Measurements from ENCODE around the gene CASP10. TPM values are rescaled to one million over a fixed set of nuclear protein-coding genes. Genes with fewer than 3 reads are reported as not detected.

CASP10 gene
- total and polyA plus RNA-seq, 9 of the 15 experiments (the other 6 are each of a cell fraction or from before 2014, with no cell fraction given): 7.1 to 20.4 (median 10.8) TPM

DNA sequence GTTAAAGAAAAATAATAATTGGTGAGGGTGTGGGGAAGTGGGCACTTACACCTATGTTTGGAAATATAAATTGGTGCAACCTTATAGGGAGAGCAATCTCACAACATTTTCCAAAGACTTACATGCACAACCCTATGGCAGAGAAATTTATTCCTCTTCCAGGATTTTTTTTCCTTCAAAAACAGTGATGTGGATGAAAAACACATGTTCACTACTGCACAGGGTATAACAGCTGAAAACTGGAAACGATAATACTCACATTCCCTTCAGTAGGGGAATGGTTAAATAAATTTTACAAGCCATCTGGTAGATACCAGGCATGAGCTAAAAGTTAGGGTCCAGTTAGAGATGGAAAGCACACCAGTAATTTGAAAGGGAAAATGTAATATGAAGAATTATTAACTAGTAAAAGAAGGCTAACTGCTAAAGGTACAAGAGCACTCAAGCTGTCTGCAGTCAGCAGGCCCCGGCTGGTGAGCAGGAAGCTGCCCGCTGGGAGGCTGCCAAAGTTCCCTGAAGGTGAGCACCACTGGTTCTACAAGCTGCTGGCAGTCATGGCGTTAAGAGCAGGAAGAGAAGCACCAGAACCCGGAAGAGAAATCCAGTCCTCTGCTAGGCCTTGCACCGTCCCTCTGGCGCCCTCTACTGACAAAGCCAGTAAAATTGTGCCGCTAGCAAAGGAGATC is 49.0 kb downstream of the CASP10 start (continued):
- TF ChIP-seq FOXK2 (conservative IDR thresholded peaks at IDR 0.05 in 1 of 2, IDR thresholded peaks at IDR 0.05 in 1 of 2; ENCODE audit: low read depth in 2 of 2) (0 out of 4 replicates have a peak, but pooled peaks of 1 of the 2 experiments have one; percentile 47), HNRNPL (IDR thresholded peaks at IDR 0.05; ENCODE audit: low read depth, low read length) (no peak), SMAD4 (CRISPR knock-in tag; conservative IDR thresholded peaks at IDR 0.05) (peak; percentile 53; the same call in 1 of the 2 replicates), ARID2 (IDR thresholded peaks at IDR 0.05) (0 out of 2 replicates have a peak, but pooled peaks have one; percentile 26), GABPA (tag; conservative IDR thresholded peaks at IDR 0.05; ENCODE audit: low read depth) (peak; percentile 90), CREM (IDR thresholded peaks at IDR 0.05; ENCODE audit: low read depth) (0 out of 2 replicates have a peak, but pooled peaks have one; percentile 42), TBP (optimal IDR thresholded peaks at IDR 0.05; ENCODE audit: low read depth, low read length) (peak; percentile 44), CBX3 (IDR thresholded peaks at IDR 0.05; ENCODE audit: borderline replicate concordance in 1 of 2, low read length in 2 of 2) (no peak), ZFX (CRISPR knock-in tag; IDR thresholded peaks at IDR 0.05) (peak; percentile 41; the same call in 1 of the 2 replicates), POLR2AphosphoS5 (IDR thresholded peaks at IDR 0.05; ENCODE audit: control insufficient read depth, insufficient read depth, low read depth, low read length) (peak; percentile 41; the same call in 1 of the 2 replicates), HCFC1 (IDR thresholded peaks at IDR 0.05; ENCODE audit: low read depth, low read length) (0 out of 2 replicates have a peak, but pooled peaks have one; percentile 42)
- TF ChIP-seq, protein P1, sequence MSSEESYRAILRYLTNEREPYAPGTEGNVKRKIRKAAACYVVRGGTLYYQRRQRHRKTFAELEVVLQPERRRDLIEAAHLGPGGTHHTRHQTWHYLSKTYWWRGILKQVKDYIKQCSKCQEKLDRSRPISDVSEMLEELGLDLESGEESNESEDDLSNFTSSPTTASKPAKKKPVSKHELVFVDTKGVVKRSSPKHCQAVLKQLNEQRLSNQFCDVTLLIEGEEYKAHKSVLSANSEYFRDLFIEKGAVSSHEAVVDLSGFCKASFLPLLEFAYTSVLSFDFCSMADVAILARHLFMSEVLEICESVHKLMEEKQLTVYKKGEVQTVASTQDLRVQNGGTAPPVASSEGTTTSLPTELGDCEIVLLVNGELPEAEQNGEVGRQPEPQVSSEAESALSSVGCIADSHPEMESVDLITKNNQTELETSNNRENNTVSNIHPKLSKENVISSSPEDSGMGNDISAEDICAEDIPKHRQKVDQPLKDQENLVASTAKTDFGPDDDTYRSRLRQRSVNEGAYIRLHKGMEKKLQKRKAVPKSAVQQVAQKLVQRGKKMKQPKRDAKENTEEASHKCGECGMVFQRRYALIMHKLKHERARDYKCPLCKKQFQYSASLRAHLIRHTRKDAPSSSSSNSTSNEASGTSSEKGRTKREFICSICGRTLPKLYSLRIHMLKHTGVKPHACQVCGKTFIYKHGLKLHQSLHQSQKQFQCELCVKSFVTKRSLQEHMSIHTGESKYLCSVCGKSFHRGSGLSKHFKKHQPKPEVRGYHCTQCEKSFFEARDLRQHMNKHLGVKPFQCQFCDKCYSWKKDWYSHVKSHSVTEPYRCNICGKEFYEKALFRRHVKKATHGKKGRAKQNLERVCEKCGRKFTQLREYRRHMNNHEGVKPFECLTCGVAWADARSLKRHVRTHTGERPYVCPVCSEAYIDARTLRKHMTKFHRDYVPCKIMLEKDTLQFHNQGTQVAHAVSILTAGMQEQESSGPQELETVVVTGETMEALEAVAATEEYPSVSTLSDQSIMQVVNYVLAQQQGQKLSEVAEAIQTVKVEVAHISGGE (CRISPR knock-in tag; IDR thresholded peaks at IDR 0.05): peak in 1 of 3 experiments; percentile 52; a peak in 2 of 6 replicates
- TF ChIP-seq, protein P2, sequence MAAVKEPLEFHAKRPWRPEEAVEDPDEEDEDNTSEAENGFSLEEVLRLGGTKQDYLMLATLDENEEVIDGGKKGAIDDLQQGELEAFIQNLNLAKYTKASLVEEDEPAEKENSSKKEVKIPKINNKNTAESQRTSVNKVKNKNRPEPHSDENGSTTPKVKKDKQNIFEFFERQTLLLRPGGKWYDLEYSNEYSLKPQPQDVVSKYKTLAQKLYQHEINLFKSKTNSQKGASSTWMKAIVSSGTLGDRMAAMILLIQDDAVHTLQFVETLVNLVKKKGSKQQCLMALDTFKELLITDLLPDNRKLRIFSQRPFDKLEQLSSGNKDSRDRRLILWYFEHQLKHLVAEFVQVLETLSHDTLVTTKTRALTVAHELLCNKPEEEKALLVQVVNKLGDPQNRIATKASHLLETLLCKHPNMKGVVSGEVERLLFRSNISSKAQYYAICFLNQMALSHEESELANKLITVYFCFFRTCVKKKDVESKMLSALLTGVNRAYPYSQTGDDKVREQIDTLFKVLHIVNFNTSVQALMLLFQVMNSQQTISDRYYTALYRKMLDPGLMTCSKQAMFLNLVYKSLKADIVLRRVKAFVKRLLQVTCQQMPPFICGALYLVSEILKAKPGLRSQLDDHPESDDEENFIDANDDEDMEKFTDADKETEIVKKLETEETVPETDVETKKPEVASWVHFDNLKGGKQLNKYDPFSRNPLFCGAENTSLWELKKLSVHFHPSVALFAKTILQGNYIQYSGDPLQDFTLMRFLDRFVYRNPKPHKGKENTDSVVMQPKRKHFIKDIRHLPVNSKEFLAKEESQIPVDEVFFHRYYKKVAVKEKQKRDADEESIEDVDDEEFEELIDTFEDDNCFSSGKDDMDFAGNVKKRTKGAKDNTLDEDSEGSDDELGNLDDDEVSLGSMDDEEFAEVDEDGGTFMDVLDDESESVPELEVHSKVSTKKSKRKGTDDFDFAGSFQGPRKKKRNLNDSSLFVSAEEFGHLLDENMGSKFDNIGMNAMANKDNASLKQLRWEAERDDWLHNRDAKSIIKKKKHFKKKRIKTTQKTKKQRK (IDR thresholded peaks at IDR 0.05; ENCODE audit: borderline replicate concordance, low read depth, low read length): no peak
- TF ChIP-seq, protein P3, sequence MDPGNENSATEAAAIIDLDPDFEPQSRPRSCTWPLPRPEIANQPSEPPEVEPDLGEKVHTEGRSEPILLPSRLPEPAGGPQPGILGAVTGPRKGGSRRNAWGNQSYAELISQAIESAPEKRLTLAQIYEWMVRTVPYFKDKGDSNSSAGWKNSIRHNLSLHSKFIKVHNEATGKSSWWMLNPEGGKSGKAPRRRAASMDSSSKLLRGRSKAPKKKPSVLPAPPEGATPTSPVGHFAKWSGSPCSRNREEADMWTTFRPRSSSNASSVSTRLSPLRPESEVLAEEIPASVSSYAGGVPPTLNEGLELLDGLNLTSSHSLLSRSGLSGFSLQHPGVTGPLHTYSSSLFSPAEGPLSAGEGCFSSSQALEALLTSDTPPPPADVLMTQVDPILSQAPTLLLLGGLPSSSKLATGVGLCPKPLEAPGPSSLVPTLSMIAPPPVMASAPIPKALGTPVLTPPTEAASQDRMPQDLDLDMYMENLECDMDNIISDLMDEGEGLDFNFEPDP (CRISPR knock-in tag; IDR thresholded peaks at IDR 0.05): no peak
- TF ChIP-seq, protein P4, sequence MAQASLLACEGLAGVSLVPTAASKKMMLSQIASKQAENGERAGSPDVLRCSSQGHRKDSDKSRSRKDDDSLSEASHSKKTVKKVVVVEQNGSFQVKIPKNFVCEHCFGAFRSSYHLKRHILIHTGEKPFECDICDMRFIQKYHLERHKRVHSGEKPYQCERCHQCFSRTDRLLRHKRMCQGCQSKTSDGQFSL (CRISPR knock-in tag; IDR thresholded peaks at IDR 0.05): no peak
- TF ChIP-seq, protein P4 (tag; IDR thresholded peaks at IDR 0.05): no peak

Data from K562 (cell line).